ENCODE measurements around the gene STIM1. TPM values are rescaled to one million over a fixed set of nuclear protein-coding genes. Genes with fewer than 3 reads are reported as not detected.

Gene STIM1
- total RNA-seq, 1 donor from 2014 or later: 9.6 TPM

DNA sequence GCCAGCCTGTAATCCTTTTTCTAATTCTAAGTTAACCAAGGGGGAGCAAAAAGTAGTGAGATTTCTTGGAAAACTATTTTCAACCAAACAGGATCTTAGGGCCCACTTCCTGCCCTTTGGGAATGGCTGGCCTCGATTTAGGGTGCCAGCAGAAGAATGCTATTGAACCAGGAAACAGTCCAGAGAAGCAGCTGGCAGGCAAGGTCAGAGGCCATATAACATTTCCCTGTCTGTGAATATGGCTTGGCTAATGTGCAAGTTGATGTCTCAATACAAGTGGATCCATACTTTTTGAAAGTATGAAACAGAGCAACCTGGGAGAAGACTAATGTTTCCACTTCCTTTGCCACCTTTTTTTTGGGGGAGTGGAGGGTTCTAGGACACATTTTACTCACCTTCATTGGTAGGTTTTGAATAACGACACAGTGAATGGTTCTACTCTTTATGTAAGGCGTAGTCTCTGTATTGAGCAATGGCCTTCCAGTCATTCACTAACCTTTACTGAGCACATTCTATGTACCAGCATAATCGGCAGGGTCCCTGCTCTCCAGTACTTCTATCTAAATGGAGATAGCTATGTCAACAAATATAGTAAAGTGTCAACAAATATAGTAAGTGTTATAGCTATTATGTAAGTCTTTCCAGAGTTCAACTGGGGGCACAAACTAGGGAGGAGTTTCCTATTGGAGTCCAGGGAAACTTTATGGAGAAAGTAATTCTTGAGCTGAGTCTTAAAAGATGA lies 204.9 kb downstream of the STIM1 start:
- no peaks in the 10 kb centered on the region for H3K36me3 Mint-ChIP-seq (ENCODE audit: unreplicated experiment)
- H3K27ac Mint-ChIP-seq (ENCODE audit: unreplicated experiment): no peak overlapping the region
- H3K9me3 Mint-ChIP-seq (ENCODE audit: unreplicated experiment): no peaks in the 10 kb centered on the region
- TF ChIP-seq CTCF (IDR thresholded peaks at IDR 0.05; ENCODE audit: partially characterized antibody, unreplicated experiment): no peak
- no peaks in the 10 kb centered on the region for H3K4me1 Mint-ChIP-seq (ENCODE audit: low read depth, unreplicated experiment)
- DNase-seq: no peak
- H3K27me3 Mint-ChIP-seq (ENCODE audit: unreplicated experiment): no peaks in the 10 kb centered on the region
- H3K4me3 Mint-ChIP-seq (ENCODE audit: unreplicated experiment): no peak overlapping the region

- Mint-ChIP-seq H3K4me3 (ENCODE audit: unreplicated experiment) (no peak overlapping the region), H3K27ac (ENCODE audit: unreplicated experiment) (no peak overlapping the region), H3K36me3 (ENCODE audit: unreplicated experiment) (no peaks in the 10 kb centered on the region), H3K4me1 (ENCODE audit: low read depth, unreplicated experiment) (no peaks in the 10 kb centered on the region), H3K27me3 (ENCODE audit: unreplicated experiment) (no peaks in the 10 kb centered on the region), H3K9me3 (ENCODE audit: unreplicated experiment) (no peaks in the 10 kb centered on the region)
- TF ChIP-seq CTCF (IDR thresholded peaks at IDR 0.05; ENCODE audit: partially characterized antibody, unreplicated experiment): no peak
- DNase-seq: no peak
These were observed 206.2 kb downstream of the STIM1 start for GRCh38 chr11:4061700-4062099.

GRCh38 chr11:4063348-4063747 lies 207.9 kb downstream of the STIM1 start:
- Mint-ChIP-seq H3K27ac (ENCODE audit: unreplicated experiment) (no peak overlapping the region), H3K4me1 (ENCODE audit: low read depth, unreplicated experiment) (no peaks in the 10 kb centered on the region), H3K36me3 (ENCODE audit: unreplicated experiment) (no peaks in the 10 kb centered on the region), H3K4me3 (ENCODE audit: unreplicated experiment) (no peak overlapping the region), H3K27me3 (ENCODE audit: unreplicated experiment) (no peaks in the 10 kb centered on the region), H3K9me3 (ENCODE audit: unreplicated experiment) (no peaks in the 10 kb centered on the region)
- DNase-seq: no peak
- TF ChIP-seq CTCF (IDR thresholded peaks at IDR 0.05; ENCODE audit: partially characterized antibody, unreplicated experiment): no peak

- no peak for TF ChIP-seq CTCF (IDR thresholded peaks at IDR 0.05; ENCODE audit: partially characterized antibody, unreplicated experiment)
- H3K27ac Mint-ChIP-seq (ENCODE audit: unreplicated experiment): no peak overlapping the region
- H3K27me3 Mint-ChIP-seq (ENCODE audit: unreplicated experiment): no peaks in the 10 kb centered on the region
- DNase-seq: no peak
- H3K4me1 Mint-ChIP-seq (ENCODE audit: low read depth, unreplicated experiment): no peaks in the 10 kb centered on the region
- H3K9me3 Mint-ChIP-seq (ENCODE audit: unreplicated experiment): no peaks in the 10 kb centered on the region
- H3K4me3 Mint-ChIP-seq (ENCODE audit: unreplicated experiment): no peak overlapping the region
- no peaks in the 10 kb centered on the region for H3K36me3 Mint-ChIP-seq (ENCODE audit: unreplicated experiment)
These were observed 209.0 kb downstream of the STIM1 start for GRCh38 chr11:4064278-4064955.

DNA sequence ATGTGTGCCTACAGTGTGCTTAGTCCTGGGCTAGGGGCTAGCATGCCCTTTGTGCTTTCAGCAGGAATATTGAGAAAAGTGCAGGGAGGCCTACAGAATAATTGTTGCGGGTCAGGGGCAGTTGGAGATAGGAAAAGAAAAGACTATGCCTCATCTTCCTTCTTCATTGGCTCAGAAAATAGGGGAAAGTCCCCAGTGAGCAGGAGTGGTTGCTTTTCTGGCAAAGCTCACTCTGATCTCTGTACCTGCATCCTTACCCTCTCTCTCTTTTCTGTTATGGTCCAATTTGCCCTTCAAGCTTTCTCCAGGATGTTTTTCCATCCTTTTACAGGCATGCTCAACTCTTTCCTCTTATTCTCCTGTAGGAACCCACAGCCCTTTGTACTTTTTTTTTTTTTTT lies 209.6 kb downstream of the STIM1 start:
- no peaks in the 10 kb centered on the region for H3K9me3 Mint-ChIP-seq (ENCODE audit: unreplicated experiment)
- no peaks in the 10 kb centered on the region for H3K27me3 Mint-ChIP-seq (ENCODE audit: unreplicated experiment)
- DNase-seq: no peak
- H3K4me1 Mint-ChIP-seq (ENCODE audit: low read depth, unreplicated experiment): no peaks in the 10 kb centered on the region
- no peak for TF ChIP-seq CTCF (IDR thresholded peaks at IDR 0.05; ENCODE audit: partially characterized antibody, unreplicated experiment)
- no peak overlapping the region for H3K27ac Mint-ChIP-seq (ENCODE audit: unreplicated experiment)
- no peaks in the 10 kb centered on the region for H3K36me3 Mint-ChIP-seq (ENCODE audit: unreplicated experiment)
- no peak overlapping the region for H3K4me3 Mint-ChIP-seq (ENCODE audit: unreplicated experiment)
